Activated T-cell treated with anti-CD3 and anti-CD28 coated beads, Interleukin-2, amount 50 U/mL, for 72 hours (primary cell): ENCODE results near the gene SV2C. TPM values are rescaled to one million over a fixed set of nuclear protein-coding genes. Genes with fewer than 3 reads are reported as not detected.
A peak's percentile ranks its signal among the peaks of the same experiment; 100 is the strongest.
"Not testable (repeated sequence)": the region's sequence is repeated elsewhere in the genome, so short reads cannot be mapped to it uniquely, and the experiment has no call there.

Experiments
- ATAC-seq, 2 donors: fragments of 150-1000 bp; cut with Tn5 transposase; replicated peaks in 1 of 2; 2 replicates each; pipeline ENCODE4 v1.10.0; 2021; ENCODE audit warnings: moderate library complexity in 2 of 2, mild to moderate bottlenecking in 1 of 2
- DNase-seq, 2 donors: peaks; one replicate each; pipeline ENCODE4 v3.0.0; 2021 to 2022; ENCODE audit warnings: mixed read lengths in 1 of 2
- H3K27ac Mint-ChIP-seq: one replicate; pipeline ENCODE4 v1.8.0; 2022; ENCODE audit warnings: mild to moderate bottlenecking, moderate library complexity, mixed read lengths
- H3K27me3 Mint-ChIP-seq: one replicate; pipeline ENCODE4 v1.8.0; 2022; ENCODE audit warnings: low read depth, mixed read lengths
- H3K36me3 Mint-ChIP-seq, 2 donors: one replicate each; pipeline ENCODE4 v1.8.0; 2022; ENCODE audit warnings: mixed read lengths in 2 of 2, mild to moderate bottlenecking in 1 of 2; ENCODE audit not compliant: insufficient read depth in 2 of 2
- H3K4me1 Mint-ChIP-seq: one replicate; pipeline ENCODE4 v1.8.0; 2022; ENCODE audit warnings: low read depth, mixed read lengths
- H3K4me3 Mint-ChIP-seq, 2 donors: one replicate each; pipeline ENCODE4 v1.8.0; 2022; ENCODE audit warnings: mild to moderate bottlenecking in 2 of 2, mixed read lengths in 2 of 2, moderate library complexity in 2 of 2
- H3K9me3 Mint-ChIP-seq, 2 donors: one replicate each; pipeline ENCODE4 v1.8.0; 2022; ENCODE audit warnings: mixed read lengths in 2 of 2
- total RNA-seq, 2 donors: library from RNA; stranded (reverse); gene quantifications; one replicate each; pipeline ENCODE4 v1.2.3, GENCODE V29; 2022

The SV2C gene
- total RNA-seq, 2 donors from 2014 or later = 0.19 to 0.23 TPM

DNA sequence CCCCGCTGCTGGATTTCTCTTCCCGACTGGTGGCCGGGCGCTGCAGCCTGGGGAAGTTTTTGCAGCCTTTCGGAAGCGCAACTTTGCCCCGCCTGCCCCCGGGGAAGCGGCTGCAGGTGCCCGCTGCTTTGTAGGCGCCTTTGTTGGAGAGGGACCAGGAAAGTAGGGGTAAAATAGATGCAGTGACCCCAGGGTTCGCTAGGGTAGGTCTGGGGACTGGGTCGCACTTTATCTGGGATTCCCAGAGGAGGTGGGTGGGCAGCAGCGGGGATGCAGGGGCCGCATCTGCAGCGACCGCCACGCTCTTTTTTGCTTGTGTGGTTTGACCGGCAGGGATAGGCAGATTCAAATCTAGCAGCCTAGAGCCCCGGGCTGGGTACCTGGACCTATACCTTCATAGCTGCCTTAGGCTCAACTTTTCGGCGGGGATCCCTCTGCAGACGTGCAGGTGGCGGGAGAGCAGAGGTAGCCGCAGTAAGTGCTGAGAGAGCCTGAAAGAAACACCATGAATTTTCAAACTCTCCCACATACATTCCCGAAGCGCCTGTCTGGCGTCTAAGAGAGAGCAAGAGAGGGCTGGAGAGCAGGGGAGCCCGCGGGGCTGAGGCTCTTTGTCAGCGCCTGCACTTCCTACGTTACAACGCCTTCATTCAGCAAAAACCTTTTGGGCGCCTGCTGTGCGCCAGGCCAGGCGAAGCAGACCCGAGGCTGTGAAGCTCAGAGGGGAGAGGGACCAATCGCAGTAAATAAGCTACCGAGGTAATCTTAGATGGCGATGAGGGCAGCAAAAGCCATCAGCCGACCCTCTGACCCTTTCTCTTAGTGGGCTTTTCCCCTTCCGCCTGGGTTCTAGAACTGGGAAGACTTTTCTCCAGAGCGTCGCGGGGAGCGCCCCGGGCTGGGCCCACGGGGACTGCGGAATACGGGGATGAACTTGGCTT, 642 bp downstream of the SV2C start:
- H3K27ac Mint-ChIP-seq = peak overlapping the region; percentile 25

GRCh38 chr5:76084496-76085242, 1.5 kb downstream of the SV2C start:
- H3K36me3 Mint-ChIP-seq = peaks cover 2 to 4% of the 10 kb centered on the region in 2 donors
- DNase-seq = peak; percentile 28 to 29
- H3K4me1 Mint-ChIP-seq = peaks cover 31% of the 10 kb centered on the region
- H3K27ac Mint-ChIP-seq = no peak overlapping the region
- peaks cover 68% of the 10 kb centered on the region for H3K27me3 Mint-ChIP-seq
- ATAC-seq = peak; percentile 46 to 50
- H3K9me3 Mint-ChIP-seq = no peaks in the 10 kb centered on the region
- peak overlapping the region; percentile 89 to 92 for H3K4me3 Mint-ChIP-seq

More for the DNA sequence above, 642 bp downstream of the SV2C start:
- Mint-ChIP-seq H3K36me3 (peaks cover 2 to 4% of the 10 kb centered on the region in 2 donors), H3K4me1 (peaks cover 31% of the 10 kb centered on the region), H3K9me3 (no peaks in the 10 kb centered on the region), H3K4me3 (peak overlapping the region; percentile 89 to 92), H3K27me3 (peaks cover 67% of the 10 kb centered on the region)
- ATAC-seq = peak; percentile 54 to 55
- DNase-seq = peak; percentile 45 to 46

- no peaks in the 10 kb centered on the region for H3K9me3 Mint-ChIP-seq
- DNase-seq (no peak), ATAC-seq (no peak)
- H3K27ac Mint-ChIP-seq = no peak overlapping the region
- H3K4me3 Mint-ChIP-seq = peak overlapping the region; percentile 74 to 87
- peaks cover 31% of the 10 kb centered on the region for H3K4me1 Mint-ChIP-seq
- H3K36me3 Mint-ChIP-seq = peaks cover 2 to 4% of the 10 kb centered on the region in 2 donors
- H3K27me3 Mint-ChIP-seq = peaks cover 62% of the 10 kb centered on the region
Observed at GRCh38 chr5:76085243-76085579, 2.0 kb downstream of the SV2C start.

DNA sequence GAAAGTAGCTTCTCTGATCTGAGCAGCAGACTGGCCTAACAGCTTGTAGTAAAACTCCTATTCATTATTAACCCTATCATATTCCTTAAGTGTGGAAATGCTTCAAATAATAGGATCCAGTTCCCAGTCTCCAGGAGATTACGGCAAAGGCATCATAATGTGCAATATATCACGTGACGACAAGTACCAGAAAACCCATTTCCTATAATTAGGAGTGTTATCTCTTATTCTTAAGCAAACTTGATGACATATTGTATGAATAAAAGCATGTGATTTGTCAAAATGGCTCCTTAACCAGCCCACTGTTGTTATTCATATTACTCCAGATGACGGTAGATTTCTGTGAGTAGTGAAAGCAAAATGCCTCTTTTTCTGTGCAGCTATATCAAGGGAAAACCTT, 2.9 kb downstream of the SV2C start:
- ATAC-seq (no peak), DNase-seq (no peak)
- Mint-ChIP-seq H3K27ac (no peak overlapping the region), H3K36me3 (peaks cover 2 to 4% of the 10 kb centered on the region in 2 donors), H3K27me3 (peaks cover 60% of the 10 kb centered on the region), H3K4me1 (peaks cover 31% of the 10 kb centered on the region), H3K4me3 (peak overlapping the region in 1 of 2 donors; percentile 59), H3K9me3 (no peaks in the 10 kb centered on the region)

DNA sequence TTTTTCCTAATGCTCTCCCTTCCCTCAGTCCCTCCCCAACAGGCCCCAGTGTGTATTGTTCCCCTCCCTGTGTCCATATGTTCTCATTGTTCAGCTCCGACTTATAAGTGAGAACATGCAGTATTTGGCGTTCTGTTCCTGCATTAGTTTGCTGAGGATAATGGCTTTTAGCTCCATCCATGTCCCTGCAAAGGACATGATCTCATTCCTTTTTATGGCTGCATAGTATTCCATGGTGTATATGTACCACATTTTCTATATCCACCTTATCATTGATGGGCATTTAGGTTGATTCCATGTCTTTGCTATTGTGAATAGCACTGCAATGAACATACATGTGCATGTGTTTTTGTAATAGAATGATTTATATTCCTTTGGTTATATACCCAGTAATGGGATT, 6.0 kb downstream of the SV2C start:
- H3K27ac Mint-ChIP-seq, H3K4me1 Mint-ChIP-seq, H3K9me3 Mint-ChIP-seq, H3K4me3 Mint-ChIP-seq, H3K36me3 Mint-ChIP-seq, DNase-seq, ATAC-seq: not testable (repeated sequence)
- peaks cover 36% of the 10 kb centered on the region for H3K27me3 Mint-ChIP-seq

GRCh38 chr5:76091351-76091750, 8.2 kb downstream of the SV2C start:
- H3K27me3 Mint-ChIP-seq = peaks cover 25% of the 10 kb centered on the region
- no peak for DNase-seq
- no peak overlapping the region for H3K27ac Mint-ChIP-seq
- H3K4me1 Mint-ChIP-seq = no peaks in the 10 kb centered on the region
- no peaks in the 10 kb centered on the region for H3K36me3 Mint-ChIP-seq
- no peaks in the 10 kb centered on the region for H3K9me3 Mint-ChIP-seq
- H3K4me3 Mint-ChIP-seq = no peak overlapping the region
- no peak for ATAC-seq

GRCh38 chr5:76099286-76099702, 16.1 kb downstream of the SV2C start:
- DNase-seq (peak; percentile 13 to 32), ATAC-seq (peak; percentile 93 to 98)
- no peaks in the 10 kb centered on the region for H3K36me3 Mint-ChIP-seq
- no peaks in the 10 kb centered on the region for H3K9me3 Mint-ChIP-seq
- H3K27ac Mint-ChIP-seq = peak overlapping the region; percentile 34
- peaks cover 15% of the 10 kb centered on the region for H3K27me3 Mint-ChIP-seq
- peaks cover 11% of the 10 kb centered on the region for H3K4me1 Mint-ChIP-seq
- peak overlapping the region; percentile 12 to 31 for H3K4me3 Mint-ChIP-seq

DNA sequence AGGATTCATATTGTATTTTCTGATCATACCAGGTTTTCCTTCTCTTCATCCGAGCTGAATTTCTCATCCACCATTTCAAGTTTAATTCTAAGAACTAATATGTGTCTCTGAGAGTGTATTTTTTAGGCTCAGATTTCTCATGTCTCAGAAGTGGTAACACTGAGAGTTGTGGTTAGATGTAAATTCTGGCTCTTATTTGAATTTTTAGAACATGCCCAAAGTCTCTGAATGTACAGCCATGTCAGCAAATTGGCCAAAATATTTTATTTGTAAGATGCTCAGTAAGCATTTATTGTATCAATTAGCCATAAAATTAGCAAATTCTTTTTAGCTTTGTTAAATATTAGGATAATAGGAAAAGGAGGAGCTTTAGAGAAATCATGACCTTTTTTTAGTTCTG, 16.6 kb downstream of the SV2C start:
- DNase-seq = no peak
- H3K27me3 Mint-ChIP-seq = peaks cover 20% of the 10 kb centered on the region
- peak overlapping the region; percentile 12 to 31 for H3K4me3 Mint-ChIP-seq
- H3K9me3 Mint-ChIP-seq = no peaks in the 10 kb centered on the region
- ATAC-seq = peak; percentile 54 to 68
- H3K4me1 Mint-ChIP-seq = peaks cover 11% of the 10 kb centered on the region
- H3K27ac Mint-ChIP-seq = peak overlapping the region; percentile 34
- H3K36me3 Mint-ChIP-seq = no peaks in the 10 kb centered on the region

- DNase-seq (peak in 1 of 2 donors; percentile 19), ATAC-seq (no peak)
- Mint-ChIP-seq H3K36me3 (no peaks in the 10 kb centered on the region), H3K27me3 (peaks cover 35% of the 10 kb centered on the region), H3K9me3 (no peaks in the 10 kb centered on the region), H3K4me1 (peaks cover 9% of the 10 kb centered on the region), H3K27ac (no peak overlapping the region), H3K4me3 (no peak overlapping the region)
Observed at GRCh38 chr5:76104027-76104426, 20.8 kb downstream of the SV2C start.

GRCh38 chr5:76106149-76106548, 23.0 kb downstream of the SV2C start:
- Mint-ChIP-seq H3K36me3 (no peaks in the 10 kb centered on the region), H3K4me1 (no peaks in the 10 kb centered on the region), H3K27me3 (peaks cover 49% of the 10 kb centered on the region), H3K9me3 (no peaks in the 10 kb centered on the region), H3K4me3 (no peak overlapping the region), H3K27ac (no peak overlapping the region)
- no peak for ATAC-seq
- no peak for DNase-seq

- H3K36me3 Mint-ChIP-seq = no peaks in the 10 kb centered on the region
Observed at GRCh38 chr5:76111477-76112174, 28.4 kb downstream of the SV2C start.

GRCh38 chr5:76113103-76113502, 29.9 kb downstream of the SV2C start:
- H3K27me3 Mint-ChIP-seq = peaks cover 55% of the 10 kb centered on the region
- DNase-seq (no peak), ATAC-seq (no peak)
- H3K4me1 Mint-ChIP-seq = no peaks in the 10 kb centered on the region
- H3K27ac Mint-ChIP-seq = no peak overlapping the region
- H3K36me3 Mint-ChIP-seq = no peaks in the 10 kb centered on the region
- no peak overlapping the region for H3K4me3 Mint-ChIP-seq
- H3K9me3 Mint-ChIP-seq = peaks cover 0 to 3% of the 10 kb centered on the region in 2 donors

More at GRCh38 chr5:76111477-76112174, 28.4 kb downstream of the SV2C start:
- no peaks in the 10 kb centered on the region for H3K4me1 Mint-ChIP-seq
- no peak overlapping the region for H3K4me3 Mint-ChIP-seq
- H3K27me3 Mint-ChIP-seq = peaks cover 55% of the 10 kb centered on the region
- DNase-seq (no peak), ATAC-seq (no peak)
- H3K27ac Mint-ChIP-seq = no peak overlapping the region
- H3K9me3 Mint-ChIP-seq = peaks cover 0 to 3% of the 10 kb centered on the region in 2 donors
